Measurements from ENCODE around the gene ZDHHC4.
A peak's percentile ranks its signal among the peaks of the same experiment; 100 is the strongest.

ZDHHC4 gene

GRCh38 chr7:6624246-6624611, 47.0 kb downstream of the ZDHHC4 start:
- 0 out of 2 replicates have a peak, but pooled peaks cover 6% of the 10 kb centered on the region for H3F3A ChIP-seq (ENCODE audit: insufficient read depth, low read length)
- TF ChIP-seq CTCF (IDR thresholded peaks at IDR 0.05; ENCODE audit: low read length) (no peak), EZH2 (optimal IDR thresholded peaks at IDR 0.05; ENCODE audit: low read depth, low read length) (no peak), EZH2phosphoT487 (IDR thresholded peaks at IDR 0.05; ENCODE audit: low read length) (no peak)
- H3K4me3 ChIP-seq (ENCODE audit: low read length), result no peak overlapping the region
- no peaks in the 10 kb centered on the region for H4K20me1 ChIP-seq (ENCODE audit: insufficient read depth, low read length)
- no peaks in the 10 kb centered on the region for H3K27me3 ChIP-seq (replicated peaks; ENCODE audit: insufficient read depth, low read length)
- no peak overlapping the region for H3K9ac ChIP-seq (ENCODE audit: low read length)
- H3K79me2 ChIP-seq (ENCODE audit: low read length), result no peaks in the 10 kb centered on the region
- no peak for DNase-seq
- H2AFZ ChIP-seq (ENCODE audit: low read length), result peak overlapping the region; percentile 57
- H3K9me2 ChIP-seq (replicated peaks; ENCODE audit: insufficient read depth, low read length), result no peaks in the 10 kb centered on the region
- peak overlapping the region; percentile 41; the same call in 1 of the 2 replicates for H3K4me2 ChIP-seq (ENCODE audit: low read depth, low read length)
- H3K4me1 ChIP-seq (ENCODE audit: low read length), result peaks cover 31% of the 10 kb centered on the region
- H3K9me3 ChIP-seq (replicated peaks; ENCODE audit: insufficient read depth, low read length), result no peaks in the 10 kb centered on the region
- H3K27ac ChIP-seq (ENCODE audit: low read length), result no peak overlapping the region
- no peaks in the 10 kb centered on the region for H3K36me3 ChIP-seq (replicated peaks; ENCODE audit: insufficient read depth, low read length)

- Histone ChIP-seq H3K4me3 (ENCODE audit: low read length) (no peak overlapping the region), H3K36me3 (replicated peaks; ENCODE audit: insufficient read depth, low read length) (no peaks in the 10 kb centered on the region), H3K79me2 (ENCODE audit: low read length) (no peaks in the 10 kb centered on the region), H2AFZ (ENCODE audit: low read length) (no peak overlapping the region), H3K4me2 (ENCODE audit: low read depth, low read length) (no peak overlapping the region), H3K9me3 (replicated peaks; ENCODE audit: insufficient read depth, low read length) (no peaks in the 10 kb centered on the region), H4K20me1 (ENCODE audit: insufficient read depth, low read length) (no peaks in the 10 kb centered on the region), H3K9me2 (replicated peaks; ENCODE audit: insufficient read depth, low read length) (no peaks in the 10 kb centered on the region), H3K4me1 (ENCODE audit: low read length) (peaks cover 9% of the 10 kb centered on the region; the same call in 1 of the 2 replicates), H3K9ac (ENCODE audit: low read length) (no peak overlapping the region), H3K27me3 (replicated peaks; ENCODE audit: insufficient read depth, low read length) (no peaks in the 10 kb centered on the region), H3F3A (ENCODE audit: insufficient read depth, low read length) (no peaks in the 10 kb centered on the region), H3K27ac (ENCODE audit: low read length) (no peak overlapping the region)
- no peak for DNase-seq
- TF ChIP-seq EZH2phosphoT487 (IDR thresholded peaks at IDR 0.05; ENCODE audit: low read length) (no peak), CTCF (IDR thresholded peaks at IDR 0.05; ENCODE audit: low read length) (no peak), EZH2 (optimal IDR thresholded peaks at IDR 0.05; ENCODE audit: low read depth, low read length) (no peak)
These were observed 50.8 kb downstream of the ZDHHC4 start for GRCh38 chr7:6628045-6628444.

- Histone ChIP-seq H3K4me2 (ENCODE audit: low read depth, low read length) (no peak overlapping the region), H3K4me3 (ENCODE audit: low read length) (no peak overlapping the region), H3K27me3 (replicated peaks; ENCODE audit: insufficient read depth, low read length) (no peaks in the 10 kb centered on the region), H3K9me2 (replicated peaks; ENCODE audit: insufficient read depth, low read length) (no peaks in the 10 kb centered on the region), H3K4me1 (ENCODE audit: low read length) (no peaks in the 10 kb centered on the region), H3K27ac (ENCODE audit: low read length) (no peak overlapping the region), H3F3A (ENCODE audit: insufficient read depth, low read length) (no peaks in the 10 kb centered on the region), H2AFZ (ENCODE audit: low read length) (no peak overlapping the region), H4K20me1 (ENCODE audit: insufficient read depth, low read length) (no peaks in the 10 kb centered on the region), H3K79me2 (ENCODE audit: low read length) (no peaks in the 10 kb centered on the region), H3K9ac (ENCODE audit: low read length) (no peak overlapping the region), H3K36me3 (replicated peaks; ENCODE audit: insufficient read depth, low read length) (no peaks in the 10 kb centered on the region), H3K9me3 (replicated peaks; ENCODE audit: insufficient read depth, low read length) (no peaks in the 10 kb centered on the region)
- no peak for TF ChIP-seq EZH2 (optimal IDR thresholded peaks at IDR 0.05; ENCODE audit: low read depth, low read length)
- TF ChIP-seq EZH2phosphoT487 (IDR thresholded peaks at IDR 0.05; ENCODE audit: low read length), result no peak
- no peak for TF ChIP-seq CTCF (IDR thresholded peaks at IDR 0.05; ENCODE audit: low read length)
- DNase-seq, result no peak
These were observed 53.0 kb downstream of the ZDHHC4 start for GRCh38 chr7:6630007-6630849.
